Transverse colon (tissue), 4 donors: ENCODE data around the gene LCMT1. TPM values are rescaled to one million over a fixed set of nuclear protein-coding genes. Genes with fewer than 3 reads are reported as not detected.
A peak's percentile ranks its signal among the peaks of the same experiment; 100 is the strongest.

ENCODE experiments used
- DNase-seq: peaks from one replicate; pipeline ENCODE4 v3.0.0-alpha.2; 2019
- H3K27ac ChIP-seq, 4 donors: fragments of 200-600 bp; sonication (generic); 2 replicates each; pipeline ENCODE4 v1.5.1; 2016 to 2018; ENCODE audit warnings: inconsistent platforms in 4 of 4
- H3K27me3 ChIP-seq: fragments of 200-600 bp; sonication (generic); 2 replicates; pipeline ENCODE4 v1.5.1; 2017; ENCODE audit warnings: inconsistent platforms
- H3K36me3 ChIP-seq, 4 donors: fragments of 200-600 bp; sonication (generic); 2 replicates each; pipeline ENCODE4 v1.5.1; 2017 to 2019; ENCODE audit warnings: inconsistent platforms in 4 of 4
- H3K4me1 ChIP-seq, 4 donors: fragments of 200-600 bp; sonication (generic); 2 replicates each; pipeline ENCODE4 v1.5.1; 2017 to 2020; ENCODE audit warnings: inconsistent platforms in 4 of 4
- H3K4me3 ChIP-seq, 4 donors: fragments of 200-600 bp; sonication (generic); 1 replicate in 1 of 4; 2 replicates in 3 of 4; pipeline versions ENCODE4 v1.5.1 to v1.6.1; 2017 to 2019; ENCODE audit warnings: inconsistent platforms in 4 of 4
- H3K9me3 ChIP-seq, 2 donors: fragments of 200-600 bp; sonication (generic); 2 replicates each; pipeline ENCODE4 v1.5.1; 2017 to 2019; ENCODE audit warnings: inconsistent platforms in 2 of 2
- EP300 ChIP-seq: sonication (generic); formaldehyde crosslinking; IDR thresholded peaks from one replicate; pipeline ENCODE4 v1.6.1; 2017; ENCODE audit warnings: antibody characterized with exemption, low read depth
- POLR2A ChIP-seq: fragments of 450-650 bp; IDR thresholded peaks from one replicate; pipeline ENCODE4 v1.6.1; 2016; ENCODE audit warnings: antibody characterized with exemption, mild to moderate bottlenecking, moderate library complexity
- POLR2AphosphoS5 ChIP-seq, 3 donors: sonication (generic); formaldehyde crosslinking; IDR thresholded peaks; one replicate each; pipeline ENCODE4 v1.6.1; 2016; ENCODE audit warnings: antibody characterized with exemption in 3 of 3
- WGBS, 2 donors: methylation state at CpG; one replicate each; pipeline ENCODE4 v1.1.5; 2018; ENCODE audit warnings: low coverage in 1 of 2; 5-methylcytosine and 5-hydroxymethylcytosine counted together
- in situ Hi-C, 4 donors: fragments of 200-750 bp; cut with MboI; loops; one replicate each; pipeline versions ENCODE4 v1.15.0 to v1.15.1; 2017; ENCODE audit warnings: low sequenced_read_pairs in 3 of 4, low pct_ligation_motif_present in 1 of 4, low pct_unique_long_range_greater_than_20kb in 1 of 4
- intact Hi-C: fragments of 100-400 bp; cut with DNase I; formaldehyde crosslinking; loops from one replicate; pipeline ENCODE4 v1.15.1; 2023; ENCODE audit warnings: low total_unique reads
- total RNA-seq, 4 donors: library from RNA; depleted of rRNA; stranded (reverse); fragments of >200 nt; gene quantifications; one replicate each; pipeline ENCODE4 v1.1.0, GENCODE V29; 2016
- TF ChIP-seq, protein P1 (sequence below), 5 experiments: fragments of 200-600 bp in 3 of 5; fragments of 450-650 bp in 2 of 5; sonication (generic) in 3 of 5; IDR thresholded peaks; 1 replicate in 2 of 5; 2 replicates in 3 of 5; pipeline ENCODE4 v1.5.1; 2016 to 2017; ENCODE audit warnings: antibody characterized with exemption in 5 of 5, inconsistent platforms in 3 of 5, mild to moderate bottlenecking in 2 of 5, moderate library complexity in 1 of 5

The LCMT1 gene
- total RNA-seq, 4 donors from 2014 or later = 23.5 to 53.7 (median 43.6) TPM

DNA sequence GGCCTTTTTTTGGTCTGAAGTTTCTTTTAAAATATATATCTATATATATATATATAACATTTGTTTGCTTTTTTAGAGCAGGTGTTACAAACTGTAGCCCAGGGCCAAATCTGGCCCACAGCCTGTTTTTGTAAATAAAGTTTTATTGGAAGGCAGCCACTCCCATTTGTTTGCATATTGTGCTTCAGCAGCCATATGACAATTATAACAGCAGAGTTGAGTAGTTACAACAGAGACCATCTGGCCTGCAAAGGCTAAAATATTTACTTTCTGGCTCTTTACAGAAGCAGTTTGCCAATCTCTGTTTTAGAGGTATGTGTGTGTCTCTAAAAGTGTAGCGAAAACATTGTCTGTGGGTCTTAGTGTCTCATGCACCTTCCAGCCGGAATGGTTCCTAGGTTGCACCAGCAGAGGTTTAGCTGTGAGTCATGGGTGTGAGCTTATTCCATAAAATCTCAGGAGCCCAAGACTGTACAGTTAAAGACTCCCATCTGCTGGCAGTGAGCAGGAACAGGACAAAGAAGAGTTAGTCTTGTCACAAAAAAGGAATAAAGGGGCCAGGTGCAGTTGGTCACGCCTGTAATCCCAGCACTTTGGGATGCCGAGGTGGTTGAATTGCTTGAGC lies 23.8 kb downstream of the LCMT1 start:
- peak; percentile 36 for DNase-seq
- TF ChIP-seq POLR2AphosphoS5 (IDR thresholded peaks at IDR 0.05) = peak in 1 of 3 donors; percentile 23
- TF ChIP-seq EP300 = no peak
- TF ChIP-seq, protein P1, sequence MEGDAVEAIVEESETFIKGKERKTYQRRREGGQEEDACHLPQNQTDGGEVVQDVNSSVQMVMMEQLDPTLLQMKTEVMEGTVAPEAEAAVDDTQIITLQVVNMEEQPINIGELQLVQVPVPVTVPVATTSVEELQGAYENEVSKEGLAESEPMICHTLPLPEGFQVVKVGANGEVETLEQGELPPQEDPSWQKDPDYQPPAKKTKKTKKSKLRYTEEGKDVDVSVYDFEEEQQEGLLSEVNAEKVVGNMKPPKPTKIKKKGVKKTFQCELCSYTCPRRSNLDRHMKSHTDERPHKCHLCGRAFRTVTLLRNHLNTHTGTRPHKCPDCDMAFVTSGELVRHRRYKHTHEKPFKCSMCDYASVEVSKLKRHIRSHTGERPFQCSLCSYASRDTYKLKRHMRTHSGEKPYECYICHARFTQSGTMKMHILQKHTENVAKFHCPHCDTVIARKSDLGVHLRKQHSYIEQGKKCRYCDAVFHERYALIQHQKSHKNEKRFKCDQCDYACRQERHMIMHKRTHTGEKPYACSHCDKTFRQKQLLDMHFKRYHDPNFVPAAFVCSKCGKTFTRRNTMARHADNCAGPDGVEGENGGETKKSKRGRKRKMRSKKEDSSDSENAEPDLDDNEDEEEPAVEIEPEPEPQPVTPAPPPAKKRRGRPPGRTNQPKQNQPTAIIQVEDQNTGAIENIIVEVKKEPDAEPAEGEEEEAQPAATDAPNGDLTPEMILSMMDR (IDR thresholded peaks at IDR 0.05) = peak in 4 of 5 experiments; percentile 21 to 51 (median 35)
- peaks cover 0 to 3% (median under 1%) of the 10 kb centered on the region in 4 donors for H3K4me1 ChIP-seq
- H3K36me3 ChIP-seq = peaks cover 0 to 40% (median 3%) of the 10 kb centered on the region in 4 donors
- no peaks in the 10 kb centered on the region for H3K9me3 ChIP-seq
- in situ Hi-C loops = no loop called here
- WGBS, 2 donors = 51 to 60% methylated on average over 1 to 4 of the region's 4 CpGs
- H3K4me3 ChIP-seq = no peak overlapping the region
- intact Hi-C loops = no loop called here
- H3K27me3 ChIP-seq = no peaks in the 10 kb centered on the region
- peak overlapping the region in 3 of 4 donors; percentile 27 to 40 (median 29) for H3K27ac ChIP-seq

GRCh38 chr16:25138130-25138529 lies 26.6 kb downstream of the LCMT1 start:
- no peak overlapping the region for H3K27ac ChIP-seq
- no peaks in the 10 kb centered on the region for H3K9me3 ChIP-seq
- no peak overlapping the region for H3K4me3 ChIP-seq
- in situ Hi-C loops = no loop called here
- no peak for DNase-seq
- no peaks in the 10 kb centered on the region for H3K27me3 ChIP-seq
- 72 to 95% methylated on average over 3 to 6 of the region's 6 CpGs for WGBS, 2 donors
- TF ChIP-seq EP300 (no peak), POLR2AphosphoS5 (IDR thresholded peaks at IDR 0.05) (no peak), POLR2A (no peak)
- TF ChIP-seq, protein P1 (IDR thresholded peaks at IDR 0.05) = no peak
- H3K36me3 ChIP-seq = peaks cover 0 to 33% (median 3%) of the 10 kb centered on the region in 4 donors
- peaks cover 0 to 13% (median 7%) of the 10 kb centered on the region in 4 donors for H3K4me1 ChIP-seq
- intact Hi-C loops = no loop called here

DNA sequence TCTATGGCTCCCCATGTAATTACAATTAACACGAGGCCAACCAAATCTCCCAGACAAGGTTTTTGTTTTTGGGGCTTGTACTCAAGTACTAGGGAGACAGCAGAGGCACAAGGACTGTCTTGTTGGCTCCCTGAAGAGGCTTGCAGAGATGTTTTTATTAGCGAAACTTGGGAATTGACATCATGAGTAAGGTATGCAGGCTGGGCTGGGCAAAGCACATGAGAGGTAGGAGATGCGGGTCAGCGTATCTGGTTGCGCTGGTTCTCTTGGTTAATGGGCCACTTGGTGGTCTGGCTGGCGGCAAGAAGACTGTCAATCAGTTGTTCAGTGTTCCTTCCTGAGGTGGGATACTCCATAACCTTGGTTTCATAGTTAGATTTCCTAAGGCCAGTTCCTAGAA lies 28.9 kb downstream of the LCMT1 start:
- Histone ChIP-seq H3K27me3 (no peaks in the 10 kb centered on the region), H3K9me3 (no peaks in the 10 kb centered on the region), H3K4me1 (peaks cover 0 to 13% (median 7%) of the 10 kb centered on the region in 4 donors), H3K36me3 (peaks cover 0 to 18% (median 3%) of the 10 kb centered on the region in 4 donors), H3K27ac (peak overlapping the region in 3 of 4 donors; percentile 46 to 50 (median 49)), H3K4me3 (no peak overlapping the region)
- in situ Hi-C loops = no loop called here
- WGBS, 2 donors = 69 to 84% methylated on average over 6 of the region's 6 CpGs
- no peak for DNase-seq
- TF ChIP-seq POLR2AphosphoS5 (IDR thresholded peaks at IDR 0.05) (no peak), POLR2A (no peak), EP300 (no peak)
- TF ChIP-seq, protein P1 (IDR thresholded peaks at IDR 0.05) = no peak
- intact Hi-C loops = no loop called here

GRCh38 chr16:25141648-25142047 lies 30.1 kb downstream of the LCMT1 start:
- TF ChIP-seq, protein P1 (IDR thresholded peaks at IDR 0.05) = no peak
- TF ChIP-seq POLR2AphosphoS5 (IDR thresholded peaks at IDR 0.05) (peak in 1 of 3 donors; percentile 33), EP300 (no peak)
- Histone ChIP-seq H3K4me1 (peaks cover 0 to 10% (median 7%) of the 10 kb centered on the region in 4 donors), H3K4me3 (no peak overlapping the region), H3K36me3 (peaks cover 0 to 18% (median 3%) of the 10 kb centered on the region in 4 donors), H3K27ac (peak overlapping the region in 3 of 4 donors; percentile 46 to 50 (median 49)), H3K27me3 (no peaks in the 10 kb centered on the region), H3K9me3 (no peaks in the 10 kb centered on the region)
- intact Hi-C loops (no loop called here), in situ Hi-C loops (no loop called here)
- DNase-seq = no peak
- 65% methylated on average over 2 of the region's 2 CpGs; no CpG with 5 or more reads in 1 of the 2 donors for WGBS, 2 donors
